Endothelial cell (in vitro differentiated cells): ENCODE data around the gene TLR6. TPM values are rescaled to one million over a fixed set of nuclear protein-coding genes. Genes with fewer than 3 reads are reported as not detected.

Experiments
- DNase-seq: peaks from one replicate; pipeline ENCODE4 v3.0.0; 2021; ENCODE audit warnings: low spot score
- H3K27ac Mint-ChIP-seq: one replicate; pipeline ENCODE4 v1.8.0; 2021; ENCODE audit warnings: mixed read lengths, inconsistent platforms; ENCODE audit not compliant: unreplicated experiment
- H3K27me3 Mint-ChIP-seq: one replicate; pipeline ENCODE4 v1.8.0; 2021; ENCODE audit warnings: mild to moderate bottlenecking, moderate library complexity, mixed read lengths, inconsistent platforms; ENCODE audit not compliant: unreplicated experiment
- H3K36me3 Mint-ChIP-seq: one replicate; pipeline ENCODE4 v1.8.0; 2021; ENCODE audit warnings: mild to moderate bottlenecking, low read depth, mixed read lengths, inconsistent platforms; ENCODE audit not compliant: unreplicated experiment
- H3K4me1 Mint-ChIP-seq: one replicate; pipeline ENCODE4 v1.8.0; 2021; ENCODE audit warnings: mild to moderate bottlenecking, mixed read lengths, inconsistent platforms; ENCODE audit not compliant: unreplicated experiment
- H3K4me3 Mint-ChIP-seq: one replicate; pipeline ENCODE4 v1.8.0; 2021; ENCODE audit warnings: mild to moderate bottlenecking, mixed read lengths, inconsistent platforms; ENCODE audit not compliant: unreplicated experiment
- H3K9me3 Mint-ChIP-seq: one replicate; pipeline ENCODE4 v1.8.0; 2021; ENCODE audit warnings: mixed read lengths, inconsistent platforms; ENCODE audit not compliant: unreplicated experiment
- total RNA-seq: library from RNA; stranded (reverse); fragmentation: NEBNext Ultra II Directional; extraction: Animal tissue kit (Norgen Biotek cat#: 25700); gene quantifications from one replicate; pipeline ENCODE4 v1.2.1, GENCODE V29; 2021; ENCODE audit not compliant: unreplicated experiment
- TF ChIP-seq, protein P1 (sequence below): fragments of 200-600 bp; sonication (generic); IDR thresholded peaks from one replicate; pipeline ENCODE4 v1.5.0; 2021; ENCODE audit warnings: antibody characterized with exemption; ENCODE audit not compliant: unreplicated experiment

TLR6 gene
- total RNA-seq, 1 donor from 2014 or later: 0.85 TPM

DNA sequence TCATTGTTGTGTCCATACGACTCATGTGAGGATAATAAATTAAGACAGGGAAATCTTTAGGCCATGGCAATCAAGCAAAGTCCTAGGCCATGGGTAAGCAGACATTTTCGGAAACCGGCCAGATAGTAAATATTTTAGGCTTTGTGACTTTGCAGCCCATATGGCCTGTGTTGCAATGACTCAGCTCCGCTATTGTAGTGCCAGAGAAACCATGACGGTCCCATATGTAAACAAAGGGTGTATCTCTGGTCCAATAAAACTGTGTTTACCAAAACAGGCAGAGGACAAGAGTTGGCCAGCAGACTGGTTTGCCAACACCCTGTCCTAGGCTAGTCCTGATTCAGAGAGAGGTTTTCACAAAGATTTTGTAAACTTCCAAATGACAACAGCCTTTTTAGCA, 16.0 kb upstream of the TLR6 start:
- no peak overlapping the region for H3K4me3 Mint-ChIP-seq
- no peaks in the 10 kb centered on the region for H3K9me3 Mint-ChIP-seq
- peaks cover 9% of the 10 kb centered on the region for H3K4me1 Mint-ChIP-seq
- peaks cover 4% of the 10 kb centered on the region for H3K36me3 Mint-ChIP-seq
- TF ChIP-seq, protein P1, sequence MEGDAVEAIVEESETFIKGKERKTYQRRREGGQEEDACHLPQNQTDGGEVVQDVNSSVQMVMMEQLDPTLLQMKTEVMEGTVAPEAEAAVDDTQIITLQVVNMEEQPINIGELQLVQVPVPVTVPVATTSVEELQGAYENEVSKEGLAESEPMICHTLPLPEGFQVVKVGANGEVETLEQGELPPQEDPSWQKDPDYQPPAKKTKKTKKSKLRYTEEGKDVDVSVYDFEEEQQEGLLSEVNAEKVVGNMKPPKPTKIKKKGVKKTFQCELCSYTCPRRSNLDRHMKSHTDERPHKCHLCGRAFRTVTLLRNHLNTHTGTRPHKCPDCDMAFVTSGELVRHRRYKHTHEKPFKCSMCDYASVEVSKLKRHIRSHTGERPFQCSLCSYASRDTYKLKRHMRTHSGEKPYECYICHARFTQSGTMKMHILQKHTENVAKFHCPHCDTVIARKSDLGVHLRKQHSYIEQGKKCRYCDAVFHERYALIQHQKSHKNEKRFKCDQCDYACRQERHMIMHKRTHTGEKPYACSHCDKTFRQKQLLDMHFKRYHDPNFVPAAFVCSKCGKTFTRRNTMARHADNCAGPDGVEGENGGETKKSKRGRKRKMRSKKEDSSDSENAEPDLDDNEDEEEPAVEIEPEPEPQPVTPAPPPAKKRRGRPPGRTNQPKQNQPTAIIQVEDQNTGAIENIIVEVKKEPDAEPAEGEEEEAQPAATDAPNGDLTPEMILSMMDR: no peak
- H3K27ac Mint-ChIP-seq: no peak overlapping the region
- no peak for DNase-seq
- H3K27me3 Mint-ChIP-seq: peaks cover 5% of the 10 kb centered on the region

DNA sequence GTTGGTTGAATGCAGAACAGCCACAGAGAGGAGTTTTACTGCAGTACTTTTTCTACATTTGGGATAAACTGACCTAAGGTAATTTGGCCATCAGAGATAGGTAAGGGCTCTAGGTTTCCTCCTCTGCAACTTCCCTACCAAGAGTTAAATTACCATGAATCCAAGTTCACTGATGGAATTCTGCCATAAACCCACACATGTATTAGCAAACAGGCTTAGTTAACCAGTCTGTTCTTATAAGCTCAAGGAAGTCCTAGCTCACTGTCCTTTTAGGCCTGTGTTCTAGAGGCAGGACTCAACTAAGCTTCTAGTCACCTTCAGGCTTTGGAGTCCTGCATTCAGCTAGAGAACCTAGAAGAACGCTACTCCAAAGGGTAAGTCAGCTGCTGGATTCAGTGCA, 15.0 kb upstream of the TLR6 start:
- DNase-seq: no peak
- TF ChIP-seq, protein P1: no peak
- Mint-ChIP-seq H3K27me3 (peaks cover 7% of the 10 kb centered on the region), H3K9me3 (no peaks in the 10 kb centered on the region), H3K36me3 (peaks cover under 1% of the 10 kb centered on the region), H3K4me3 (no peak overlapping the region), H3K27ac (no peak overlapping the region), H3K4me1 (peaks cover 14% of the 10 kb centered on the region)

DNA sequence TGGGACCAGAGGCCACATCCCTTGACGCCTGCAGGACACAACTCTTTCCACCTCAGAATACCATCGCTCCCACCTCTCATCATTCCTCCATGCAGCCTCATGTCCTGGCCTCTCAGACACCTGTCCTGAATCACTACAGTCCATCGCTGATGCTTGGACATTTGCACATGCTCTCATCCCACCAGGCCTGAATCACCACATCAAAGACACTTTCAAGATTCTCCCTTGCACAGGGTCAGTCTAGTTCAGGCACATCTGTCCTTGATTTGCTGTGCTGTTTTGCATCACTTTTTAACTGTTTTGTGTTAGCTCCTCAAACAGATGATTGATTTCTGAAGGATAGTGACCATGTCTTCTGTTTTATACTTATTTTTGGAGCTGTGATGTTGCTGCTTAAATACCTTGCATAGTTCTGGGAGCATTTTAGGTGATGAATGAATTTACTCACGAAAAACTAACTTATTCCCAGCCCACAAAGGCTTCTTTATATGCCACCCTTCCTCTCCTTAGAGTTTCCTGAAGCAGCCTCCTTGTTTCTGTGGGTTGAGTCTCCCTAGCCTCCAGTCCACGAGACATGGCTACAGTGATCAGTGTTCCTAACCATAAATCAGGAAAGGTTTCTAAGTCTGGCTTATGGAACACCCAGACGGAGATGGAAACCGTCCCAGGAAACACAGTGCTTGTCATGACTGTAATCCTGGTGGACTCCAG, 13.6 kb upstream of the TLR6 start:
- Mint-ChIP-seq H3K4me1 (peaks cover 14% of the 10 kb centered on the region), H3K27ac (no peak overlapping the region), H3K36me3 (no peaks in the 10 kb centered on the region), H3K9me3 (no peaks in the 10 kb centered on the region), H3K4me3 (no peak overlapping the region), H3K27me3 (peaks cover 7% of the 10 kb centered on the region)
- DNase-seq: no peak
- TF ChIP-seq, protein P1: no peak

DNA sequence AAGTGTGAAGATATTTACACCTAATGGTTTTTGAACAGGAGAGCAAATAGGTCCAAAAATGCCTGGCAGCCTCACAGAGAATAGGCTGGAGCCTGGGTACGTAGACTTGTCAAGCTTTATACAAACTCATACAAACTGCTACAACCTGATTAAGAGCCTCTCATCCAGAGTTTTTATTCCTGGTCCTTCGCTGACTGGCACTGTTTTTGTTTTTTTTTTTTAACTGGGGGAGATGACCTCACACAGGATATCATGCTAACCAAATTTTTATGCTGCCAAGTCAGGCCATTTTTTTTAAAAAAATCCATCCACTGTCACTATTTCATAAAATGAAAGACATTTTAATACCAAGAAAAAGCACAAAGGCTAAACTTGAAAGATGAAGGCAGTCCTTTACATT, 12.9 kb upstream of the TLR6 start:
- Mint-ChIP-seq H3K4me3 (no peak overlapping the region), H3K27me3 (peaks cover 7% of the 10 kb centered on the region), H3K27ac (no peak overlapping the region), H3K9me3 (no peaks in the 10 kb centered on the region), H3K36me3 (no peaks in the 10 kb centered on the region), H3K4me1 (peaks cover 14% of the 10 kb centered on the region)
- DNase-seq: no peak
- TF ChIP-seq, protein P1: no peak
